K562 treated with DMSO at 1 percent for 4 hours (cell line): ENCODE results near the gene GNG12. TPM values are rescaled to one million over a fixed set of nuclear protein-coding genes. Genes with fewer than 3 reads are reported as not detected.

Experiments
- total RNA-seq: library from RNA; unstranded; fragments of 300-600 nt; gene quantifications from 2 replicates; pipeline ENCODE4 v1.2.3, GENCODE V29; 2022; ENCODE audit not compliant: insufficient read depth

Gene GNG12
- total RNA-seq: 1.2 and 1.8 TPM in 2 replicates

GRCh38 chr1:67832737-67833601 lies at the start of gene GNG12:
Gene GNG12, minus strand, starts transcription at chr1:67833467. Its CDS starts 125,781 bp downstream, at chr1:67707686.

DNA sequence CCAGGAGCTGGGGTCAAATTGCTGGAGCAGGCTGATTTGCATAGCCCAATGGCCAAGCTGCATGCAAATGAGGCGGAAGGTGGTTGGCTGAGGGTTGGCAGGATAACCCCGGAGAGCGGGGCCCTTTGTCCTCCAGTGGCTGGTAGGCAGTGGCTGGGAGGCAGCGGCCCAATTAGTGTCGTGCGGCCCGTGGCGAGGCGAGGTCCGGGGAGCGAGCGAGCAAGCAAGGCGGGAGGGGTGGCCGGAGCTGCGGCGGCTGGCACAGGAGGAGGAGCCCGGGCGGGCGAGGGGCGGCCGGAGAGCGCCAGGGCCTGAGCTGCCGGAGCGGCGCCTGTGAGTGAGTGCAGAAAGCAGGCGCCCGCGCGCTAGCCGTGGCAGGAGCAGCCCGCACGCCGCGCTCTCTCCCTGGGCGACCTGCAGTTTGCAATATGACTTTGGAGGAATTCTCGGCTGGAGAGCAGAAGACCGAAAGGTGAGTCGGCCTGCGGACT lies 148.2 kb downstream of the GNG12 start, which contains the start of gene GADD45A:
Gene GADD45A, plus strand, starts transcription at position 135 of the 491 bp plus-strand sequence. Its CDS starts 294 bp downstream, at position 429.

Other genes with a start within 250 kb of the GNG12 start
- 97.7 and 99.5 TPM in 2 replicates for gene GADD45A, start 148.3 kb downstream of the GNG12 start, total RNA-seq
- gene DIRAS3, start 217.2 kb upstream of the GNG12 start, total RNA-seq: 47.2 and 59.5 TPM in 2 replicates